HG02885 (cell line): ENCODE results near the gene CIAO3.

ENCODE experiments used
- ATAC-seq: cut with Tn5 transposase; IDR thresholded peaks from one replicate; pipeline ENCODE4 v1.9.1; 2021; ENCODE audit warnings: mild to moderate bottlenecking; ENCODE audit not compliant: unreplicated experiment, poor library complexity

Gene CIAO3

DNA sequence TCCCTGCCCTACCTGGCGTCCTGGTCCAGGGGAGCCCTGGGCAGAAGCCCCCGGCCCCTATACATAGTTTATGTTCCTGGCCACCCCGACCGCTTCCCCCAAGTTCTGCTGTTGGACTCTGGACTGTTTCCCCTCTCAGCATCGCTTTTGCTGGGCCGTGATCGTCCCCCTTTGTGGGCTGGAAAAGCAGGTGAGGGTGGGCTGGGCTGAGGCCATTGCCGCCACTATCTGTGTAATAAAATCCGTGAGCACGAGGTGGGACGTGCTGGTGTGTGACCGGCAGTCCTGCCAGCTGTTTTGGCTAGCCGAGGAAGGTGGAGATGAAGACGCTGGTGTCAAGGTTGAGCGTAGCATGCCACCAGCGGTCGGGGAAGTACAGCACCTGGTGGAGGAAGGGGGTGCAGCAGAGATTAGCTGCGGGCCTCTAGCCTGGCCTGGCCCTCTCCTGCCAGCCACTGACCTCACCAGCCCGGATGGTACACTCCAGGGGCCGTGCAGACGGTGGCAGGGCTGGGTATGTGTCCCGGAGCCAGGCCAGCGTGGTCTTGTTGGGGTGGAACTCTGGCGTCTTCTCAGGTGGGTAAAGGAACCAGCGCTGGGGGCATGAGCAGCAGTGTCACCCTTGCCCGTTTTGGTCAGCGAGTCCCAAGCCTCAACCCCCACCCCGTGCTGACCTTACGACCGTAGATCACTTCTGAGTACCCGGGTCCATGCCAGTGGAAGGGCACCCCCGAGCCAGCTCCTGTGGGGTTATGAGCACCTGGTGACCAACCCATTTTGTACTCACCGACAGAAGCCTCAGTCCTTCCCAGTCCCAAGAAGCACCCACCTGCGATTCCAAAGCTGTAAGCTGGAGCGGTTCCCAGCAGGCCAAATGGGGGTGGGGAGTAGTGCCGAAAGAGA is 58.1 kb downstream of the CIAO3 start:
- ATAC-seq: no peak

DNA sequence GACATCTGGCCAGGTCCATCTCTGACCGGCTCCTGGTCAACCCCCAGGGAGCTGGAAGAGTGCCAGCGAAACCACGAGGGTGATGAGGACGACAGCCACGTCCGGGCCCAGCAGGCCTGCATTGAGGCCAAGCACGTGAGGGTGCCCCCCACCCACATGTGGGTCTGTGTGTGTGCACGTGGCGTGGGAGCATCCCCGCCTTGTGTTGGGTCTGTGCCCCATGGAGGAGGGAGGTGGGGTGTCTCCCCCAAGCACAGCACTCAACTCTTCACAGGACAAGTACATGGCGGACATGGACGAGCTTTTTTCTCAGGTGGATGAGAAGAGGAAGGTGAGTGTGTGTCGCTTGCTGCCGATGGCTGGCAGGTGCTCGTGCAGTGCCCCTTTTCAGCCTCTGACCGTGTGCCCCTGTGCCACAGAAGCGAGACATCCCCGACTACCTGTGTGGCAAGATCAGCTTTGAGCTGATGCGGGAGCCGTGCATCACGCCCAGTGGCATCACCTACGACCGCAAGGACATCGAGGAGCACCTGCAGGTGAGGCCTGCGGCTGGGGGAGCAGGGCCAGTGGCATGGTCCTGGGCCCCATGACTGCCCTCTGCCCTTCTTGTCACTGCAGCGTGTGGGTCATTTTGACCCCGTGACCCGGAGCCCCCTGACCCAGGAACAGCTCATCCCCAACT is 58.9 kb downstream of the CIAO3 start:
- no peak for ATAC-seq

DNA sequence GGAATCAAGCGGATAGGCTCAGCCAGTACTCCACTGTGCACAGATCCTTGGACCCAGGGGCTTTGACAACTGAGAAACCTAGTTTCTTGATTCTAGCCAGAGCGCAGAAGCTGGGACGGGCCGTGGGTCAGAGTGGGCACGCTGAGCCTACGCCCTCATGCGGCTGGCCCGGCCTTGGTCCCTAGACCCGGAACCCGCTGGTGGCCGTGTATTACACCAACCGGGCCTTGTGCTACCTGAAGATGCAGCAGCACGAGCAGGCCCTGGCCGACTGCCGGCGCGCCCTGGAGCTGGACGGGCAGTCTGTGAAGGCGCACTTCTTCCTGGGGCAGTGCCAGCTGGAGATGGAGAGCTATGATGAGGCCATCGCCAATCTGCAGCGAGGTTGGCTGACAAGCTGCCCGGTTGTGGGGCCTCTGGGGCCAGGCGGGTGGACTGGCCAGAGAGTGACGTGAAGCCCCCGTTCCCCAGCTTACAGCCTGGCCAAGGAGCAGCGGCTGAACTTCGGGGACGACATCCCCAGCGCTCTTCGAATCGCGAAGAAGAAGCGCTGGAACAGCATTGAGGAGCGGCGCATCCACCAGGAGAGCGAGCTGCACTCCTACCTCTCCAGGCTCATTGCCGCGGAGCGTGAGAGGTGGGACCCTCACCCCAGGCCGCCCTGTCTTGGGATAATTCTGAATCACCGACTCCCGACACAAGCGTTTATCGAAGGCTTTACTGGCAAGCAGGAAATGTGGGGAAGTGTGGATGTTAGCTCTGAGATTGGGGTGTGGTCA is 59.6 kb downstream of the CIAO3 start:
- no peak for ATAC-seq

DNA sequence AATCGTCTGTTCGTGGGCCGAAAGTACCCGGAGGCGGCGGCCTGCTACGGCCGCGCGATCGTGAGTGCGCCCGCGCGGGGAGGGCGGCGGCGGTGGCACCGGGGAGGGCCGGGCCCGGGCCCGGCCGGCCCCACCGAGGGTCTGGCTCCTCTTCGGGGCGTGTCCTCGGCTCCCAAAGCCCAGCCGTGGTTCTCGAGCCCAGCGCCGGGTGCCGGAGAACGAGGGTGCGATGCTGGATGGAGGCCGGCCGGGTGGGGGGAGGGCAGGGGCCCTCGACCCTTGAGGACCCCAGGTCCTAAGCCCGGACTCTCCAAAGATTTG is 60.2 kb downstream of the CIAO3 start:
- ATAC-seq: no peak

GRCh38 chr16:679814-680624 is 60.8 kb downstream of the CIAO3 start, which contains the start of gene STUB1:
STUB1 (plus strand) TSS chr16:680410; CDS start chr16:680526, 116 bp downstream.
- ATAC-seq: peak; percentile 49
